Thyroid gland (tissue), 4 donors: ENCODE data around the gene NBAS. TPM values are rescaled to one million over a fixed set of nuclear protein-coding genes. Genes with fewer than 3 reads are reported as not detected.
"Not testable (repeated sequence)": the region's sequence is repeated elsewhere in the genome, so short reads cannot be mapped to it uniquely, and the experiment has no call there.

Experiments used
- DNase-seq, 2 donors: peaks; one replicate each; pipeline ENCODE4 v3.0.0-alpha.2; 2019
- H3K27ac ChIP-seq, 3 donors: fragments of 200-600 bp; sonication (generic); 1 replicate in 2 of 3; 2 replicates in 1 of 3; pipeline ENCODE4 v1.5.1; 2016 to 2019; ENCODE audit warnings: mild to moderate bottlenecking in 1 of 3, moderate library complexity in 1 of 3
- H3K27me3 ChIP-seq: fragments of 200-600 bp; sonication (generic); one replicate; pipeline ENCODE4 v1.5.1; 2019
- H3K36me3 ChIP-seq, 2 donors: fragments of 200-600 bp; sonication (generic); one replicate each; pipeline ENCODE4 v1.5.1; 2016 to 2019
- H3K4me1 ChIP-seq, 2 donors: fragments of 200-600 bp; sonication (generic); one replicate each; pipeline ENCODE4 v1.5.1; 2017 to 2019
- H3K4me3 ChIP-seq, 3 donors: fragments of 200-600 bp; sonication (generic); replicated peaks in 1 of 3; 1 replicate in 2 of 3; 2 replicates in 1 of 3; pipeline ENCODE4 v1.5.1; 2016; ENCODE audit warnings: mild to moderate bottlenecking in 1 of 3
- H3K9me3 ChIP-seq: fragments of 200-600 bp; sonication (generic); one replicate; pipeline ENCODE4 v1.5.1; 2017
- POLR2A ChIP-seq, 2 donors: fragments of 450-650 bp; IDR thresholded peaks; one replicate each; pipeline ENCODE4 v1.6.1; 2017; ENCODE audit warnings: antibody characterized with exemption in 2 of 2, mild to moderate bottlenecking in 2 of 2, moderate library complexity in 1 of 2
- WGBS, 2 donors: methylation state at CpG; one replicate each; pipeline ENCODE4 v1.1.5; 2017; 5-methylcytosine and 5-hydroxymethylcytosine counted together
- intact Hi-C: fragments of 100-400 bp; cut with DNase I; formaldehyde crosslinking; loops from one replicate; pipeline ENCODE4 v1.15.1; 2023
- total RNA-seq, 4 donors: library from RNA; depleted of rRNA; stranded (reverse); fragments of >200 nt; gene quantifications; one replicate each; pipeline ENCODE4 v1.2.3, GENCODE V29; 2016
- TF ChIP-seq, protein P1 (sequence below), 6 experiments: fragments of 200-600 bp in 3 of 6; fragments of 450-650 bp in 3 of 6; sonication (generic) in 3 of 6; IDR thresholded peaks; one replicate each; pipeline ENCODE4 v1.5.1; 2016 to 2019; ENCODE audit warnings: antibody characterized with exemption in 6 of 6, mild to moderate bottlenecking in 2 of 6, inconsistent platforms in 1 of 6, moderate library complexity in 1 of 6

Gene NBAS
- total RNA-seq, 4 donors from 2014 or later = 50.4 to 71.5 (median 54.7) TPM

DNA sequence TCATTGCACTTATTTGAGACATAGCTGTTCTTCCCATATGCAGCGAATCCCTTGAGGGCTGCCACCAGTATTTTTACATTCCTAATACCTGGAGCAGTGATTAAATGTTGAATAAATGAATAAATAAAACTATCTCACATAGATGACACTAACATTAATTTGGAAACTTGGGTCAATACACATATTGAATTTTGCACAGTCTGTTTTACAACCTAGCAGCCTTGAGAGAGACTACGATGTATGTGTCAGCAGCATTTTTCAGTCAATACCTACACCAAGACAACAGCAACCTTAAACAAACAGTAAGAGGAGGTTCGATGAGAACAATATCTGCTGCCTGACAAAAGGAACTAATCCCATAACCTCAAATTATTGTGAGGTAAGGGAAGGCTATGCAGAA, 53.4 kb downstream of the NBAS start:
- H3K9me3 ChIP-seq = no peaks in the 10 kb centered on the region
- intact Hi-C loops = no loop called here
- no peak overlapping the region for H3K4me3 ChIP-seq
- DNase-seq = no peak
- H3K4me1 ChIP-seq = no peaks in the 10 kb centered on the region
- no peak overlapping the region for H3K27ac ChIP-seq
- H3K27me3 ChIP-seq = no peaks in the 10 kb centered on the region
- WGBS, 2 donors = 93 to 96% methylated on average over 3 of the region's 3 CpGs
- TF ChIP-seq, protein P1, sequence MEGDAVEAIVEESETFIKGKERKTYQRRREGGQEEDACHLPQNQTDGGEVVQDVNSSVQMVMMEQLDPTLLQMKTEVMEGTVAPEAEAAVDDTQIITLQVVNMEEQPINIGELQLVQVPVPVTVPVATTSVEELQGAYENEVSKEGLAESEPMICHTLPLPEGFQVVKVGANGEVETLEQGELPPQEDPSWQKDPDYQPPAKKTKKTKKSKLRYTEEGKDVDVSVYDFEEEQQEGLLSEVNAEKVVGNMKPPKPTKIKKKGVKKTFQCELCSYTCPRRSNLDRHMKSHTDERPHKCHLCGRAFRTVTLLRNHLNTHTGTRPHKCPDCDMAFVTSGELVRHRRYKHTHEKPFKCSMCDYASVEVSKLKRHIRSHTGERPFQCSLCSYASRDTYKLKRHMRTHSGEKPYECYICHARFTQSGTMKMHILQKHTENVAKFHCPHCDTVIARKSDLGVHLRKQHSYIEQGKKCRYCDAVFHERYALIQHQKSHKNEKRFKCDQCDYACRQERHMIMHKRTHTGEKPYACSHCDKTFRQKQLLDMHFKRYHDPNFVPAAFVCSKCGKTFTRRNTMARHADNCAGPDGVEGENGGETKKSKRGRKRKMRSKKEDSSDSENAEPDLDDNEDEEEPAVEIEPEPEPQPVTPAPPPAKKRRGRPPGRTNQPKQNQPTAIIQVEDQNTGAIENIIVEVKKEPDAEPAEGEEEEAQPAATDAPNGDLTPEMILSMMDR (IDR thresholded peaks at IDR 0.05) = no peak
- no peak for TF ChIP-seq POLR2A (IDR thresholded peaks at IDR 0.05)
- peaks cover 4% of the 10 kb centered on the region in 2 donors for H3K36me3 ChIP-seq

- Histone ChIP-seq H3K27me3 (no peaks in the 10 kb centered on the region), H3K4me3 (no peak overlapping the region), H3K27ac (no peak overlapping the region), H3K9me3 (no peaks in the 10 kb centered on the region), H3K4me1 (no peaks in the 10 kb centered on the region), H3K36me3 (peaks cover 0 to 4% of the 10 kb centered on the region in 2 donors)
- 93% methylated on average over 1 of the region's 1 CpG for WGBS, 2 donors
- TF ChIP-seq, protein P1 (IDR thresholded peaks at IDR 0.05) = no peak
- no peak for TF ChIP-seq POLR2A (IDR thresholded peaks at IDR 0.05)
- DNase-seq = no peak
- intact Hi-C loops = no loop called here
These were observed 54.1 kb downstream of the NBAS start for GRCh38 chr2:15507061-15507460.

DNA sequence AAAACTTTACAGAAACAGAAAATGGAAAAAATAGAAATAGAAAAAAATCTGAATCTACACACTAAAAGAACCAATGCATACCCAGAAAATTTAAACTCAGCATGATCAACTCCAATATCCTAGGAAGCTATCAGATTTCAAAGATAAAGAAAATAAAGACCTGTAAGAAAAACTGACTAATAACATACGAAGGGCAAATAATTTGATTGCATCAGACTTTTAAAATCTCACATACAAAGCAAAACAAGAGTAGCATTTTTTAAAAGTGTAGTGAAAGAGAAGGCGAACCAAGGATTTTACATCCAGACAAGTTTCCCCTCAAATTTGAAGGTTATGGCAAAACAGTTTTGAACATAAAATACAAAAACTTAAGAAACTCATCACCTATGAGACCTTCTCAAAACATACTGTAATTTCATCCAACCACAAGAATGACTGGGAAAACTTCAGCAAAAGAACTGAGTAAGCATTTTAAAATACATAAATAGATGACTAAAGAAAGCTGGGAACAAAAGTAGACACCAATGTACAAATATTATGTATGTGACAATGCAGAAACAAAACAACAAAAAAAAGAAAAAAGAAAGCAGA, 54.8 kb downstream of the NBAS start:
- TF ChIP-seq, protein P1 (IDR thresholded peaks at IDR 0.05) = no peak
- TF ChIP-seq POLR2A (IDR thresholded peaks at IDR 0.05) = no peak
- H3K27ac ChIP-seq = no peak overlapping the region
- no peaks in the 10 kb centered on the region for H3K27me3 ChIP-seq
- no peak overlapping the region for H3K4me3 ChIP-seq
- no peaks in the 10 kb centered on the region for H3K4me1 ChIP-seq
- peaks cover 0 to 4% of the 10 kb centered on the region in 2 donors for H3K36me3 ChIP-seq
- DNase-seq = no peak
- H3K9me3 ChIP-seq = no peaks in the 10 kb centered on the region
- 83 to 86% methylated on average over 2 of the region's 2 CpGs for WGBS, 2 donors
- intact Hi-C loops = no loop called here

- H3K36me3 ChIP-seq = no peaks in the 10 kb centered on the region
- TF ChIP-seq, protein P1 (IDR thresholded peaks at IDR 0.05) = no peak
- TF ChIP-seq POLR2A (IDR thresholded peaks at IDR 0.05) = no peak
These were observed 56.1 kb downstream of the NBAS start for GRCh38 chr2:15504882-15505663.

DNA sequence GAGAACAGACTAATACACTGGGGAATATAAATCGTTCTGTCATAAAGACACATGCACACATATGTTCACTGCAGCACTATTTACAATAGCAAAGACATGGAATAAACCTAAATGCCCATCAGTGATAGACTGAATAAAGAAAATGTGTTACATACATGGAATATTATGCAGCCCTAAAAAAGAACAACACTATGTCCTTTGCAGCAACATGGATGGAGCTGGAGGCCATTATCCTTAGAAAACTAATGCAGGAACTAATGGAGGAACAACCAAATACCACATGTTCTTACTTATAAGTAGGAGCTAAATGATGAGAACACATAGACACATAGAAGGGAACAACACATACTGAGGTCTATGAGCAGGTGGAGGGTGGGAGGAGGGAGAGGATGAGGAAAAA, 61.9 kb downstream of the NBAS start:
- 97% methylated on average over 1 of the region's 1 CpG for WGBS, 2 donors
- H3K9me3 ChIP-seq, H3K4me3 ChIP-seq, intact Hi-C loops, H3K27ac ChIP-seq, DNase-seq, H3K36me3 ChIP-seq, H3K27me3 ChIP-seq, H3K4me1 ChIP-seq: not testable (repeated sequence)

More at GRCh38 chr2:15504882-15505663, 56.1 kb downstream of the NBAS start:
- no peaks in the 10 kb centered on the region for H3K9me3 ChIP-seq
- intact Hi-C loops = no loop called here
- WGBS, 2 donors = 90% methylated on average over 3 of the region's 3 CpGs
- no peaks in the 10 kb centered on the region for H3K27me3 ChIP-seq
- H3K4me3 ChIP-seq = no peak overlapping the region
- DNase-seq = no peak
- no peak overlapping the region for H3K27ac ChIP-seq
- H3K4me1 ChIP-seq = no peaks in the 10 kb centered on the region
